A549 (cell line): ENCODE data around the gene RAPGEF5.

Source experiments
- CTCF ChIP-seq: fragments of >200 bp; sonication (Bioruptor Twin); formaldehyde crosslinking; IDR thresholded peaks from 3 replicates; pipeline ENCODE4 v1.5.1; 2016
- FOSB ChIP-seq: fragments of 250-450 bp; sonication (Bioruptor Pico); IDR thresholded peaks from 2 replicates; pipeline ENCODE4 v1.5.0; 2020; ENCODE audit warnings: mild to moderate bottlenecking, moderate library complexity
- FOSL2 ChIP-seq, 2 experiments: fragments of 450-650 bp in 1 of 2; fragments of >200 bp in 1 of 2; sonication (Bioruptor Twin) in 1 of 2; formaldehyde crosslinking; IDR thresholded peaks; 2 replicates each; pipeline versions ENCODE4 v1.5.0 to v1.6.1; 2016 to 2020; ENCODE audit warnings: mild to moderate bottlenecking in 1 of 2, moderate library complexity in 1 of 2
- MAFK ChIP-seq: fragments of 450-650 bp; IDR thresholded peaks from 2 replicates; pipeline ENCODE4 v1.6.1; 2014; ENCODE audit not compliant: partially characterized antibody
- PBX3 ChIP-seq: IDR thresholded peaks from 2 replicates; pipeline ENCODE4 v1.6.1; 2012
- RARB ChIP-seq: fragments of 250-450 bp; sonication (Bioruptor Pico); IDR thresholded peaks from 2 replicates; pipeline ENCODE4 v1.8.0; 2021; ENCODE audit warnings: mild to moderate bottlenecking, moderate library complexity
- RCOR1 ChIP-seq: fragments of 150-350 bp; IDR thresholded peaks from 2 replicates; pipeline ENCODE4 v1.6.1; 2014; ENCODE audit warnings: antibody characterized with exemption, low read length, low read depth
- RFX5 ChIP-seq: fragments of 450-650 bp; IDR thresholded peaks from 2 replicates; pipeline ENCODE4 v1.7.1; 2014; ENCODE audit warnings: antibody characterized with exemption, mild to moderate bottlenecking, moderate library complexity
- ZSCAN20 ChIP-seq: fragments of 250-450 bp; sonication (Bioruptor Pico); IDR thresholded peaks from 2 replicates; pipeline ENCODE4 v1.8.0; 2022; ENCODE audit warnings: mild to moderate bottlenecking, moderate library complexity
- TF ChIP-seq, protein P1 (sequence below): fragments of 200-600 bp; sonication (generic); IDR thresholded peaks from 2 replicates; pipeline ENCODE4 v1.6.1; 2016; ENCODE audit warnings: antibody characterized with exemption, mild to moderate bottlenecking, moderate library complexity
- TF ChIP-seq, protein P2 (sequence below): IDR thresholded peaks from 2 replicates; pipeline ENCODE4 v1.6.1; 2012

DNA sequence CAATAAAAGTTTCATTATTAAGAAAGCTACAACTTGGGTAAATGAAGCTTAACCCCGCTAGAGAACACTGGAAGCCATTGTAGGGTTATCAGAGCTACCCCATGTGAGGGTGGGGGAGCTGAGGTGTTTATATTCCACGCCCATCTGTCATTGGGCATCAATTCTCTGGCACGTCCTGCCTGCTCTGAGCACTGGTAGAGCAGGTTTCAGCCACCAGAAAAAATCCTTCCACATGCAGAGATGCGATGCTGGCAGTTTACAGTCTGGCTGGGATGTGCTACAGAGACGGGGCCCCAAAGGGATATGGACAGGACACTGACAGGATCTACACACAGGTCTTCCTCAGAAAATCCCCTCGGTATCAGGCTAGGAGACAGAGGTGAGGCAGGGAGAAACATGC is 15.9 kb upstream of the RAPGEF5 start:
- TF ChIP-seq RCOR1 (no peak), FOSL2 (IDR thresholded peaks at IDR 0.05) (no peak), FOSL2 (CRISPR knock-in tag; IDR thresholded peaks at IDR 0.05) (no peak), PBX3 (no peak), FOSB (CRISPR knock-in tag) (no peak), CTCF (no peak), MAFK (no peak), ZSCAN20 (CRISPR knock-in tag) (no peak), RFX5 (no peak), RARB (CRISPR knock-in tag) (no peak)
- TF ChIP-seq, protein P1, sequence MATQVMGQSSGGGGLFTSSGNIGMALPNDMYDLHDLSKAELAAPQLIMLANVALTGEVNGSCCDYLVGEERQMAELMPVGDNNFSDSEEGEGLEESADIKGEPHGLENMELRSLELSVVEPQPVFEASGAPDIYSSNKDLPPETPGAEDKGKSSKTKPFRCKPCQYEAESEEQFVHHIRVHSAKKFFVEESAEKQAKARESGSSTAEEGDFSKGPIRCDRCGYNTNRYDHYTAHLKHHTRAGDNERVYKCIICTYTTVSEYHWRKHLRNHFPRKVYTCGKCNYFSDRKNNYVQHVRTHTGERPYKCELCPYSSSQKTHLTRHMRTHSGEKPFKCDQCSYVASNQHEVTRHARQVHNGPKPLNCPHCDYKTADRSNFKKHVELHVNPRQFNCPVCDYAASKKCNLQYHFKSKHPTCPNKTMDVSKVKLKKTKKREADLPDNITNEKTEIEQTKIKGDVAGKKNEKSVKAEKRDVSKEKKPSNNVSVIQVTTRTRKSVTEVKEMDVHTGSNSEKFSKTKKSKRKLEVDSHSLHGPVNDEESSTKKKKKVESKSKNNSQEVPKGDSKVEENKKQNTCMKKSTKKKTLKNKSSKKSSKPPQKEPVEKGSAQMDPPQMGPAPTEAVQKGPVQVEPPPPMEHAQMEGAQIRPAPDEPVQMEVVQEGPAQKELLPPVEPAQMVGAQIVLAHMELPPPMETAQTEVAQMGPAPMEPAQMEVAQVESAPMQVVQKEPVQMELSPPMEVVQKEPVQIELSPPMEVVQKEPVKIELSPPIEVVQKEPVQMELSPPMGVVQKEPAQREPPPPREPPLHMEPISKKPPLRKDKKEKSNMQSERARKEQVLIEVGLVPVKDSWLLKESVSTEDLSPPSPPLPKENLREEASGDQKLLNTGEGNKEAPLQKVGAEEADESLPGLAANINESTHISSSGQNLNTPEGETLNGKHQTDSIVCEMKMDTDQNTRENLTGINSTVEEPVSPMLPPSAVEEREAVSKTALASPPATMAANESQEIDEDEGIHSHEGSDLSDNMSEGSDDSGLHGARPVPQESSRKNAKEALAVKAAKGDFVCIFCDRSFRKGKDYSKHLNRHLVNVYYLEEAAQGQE: no peak
- TF ChIP-seq, protein P2, sequence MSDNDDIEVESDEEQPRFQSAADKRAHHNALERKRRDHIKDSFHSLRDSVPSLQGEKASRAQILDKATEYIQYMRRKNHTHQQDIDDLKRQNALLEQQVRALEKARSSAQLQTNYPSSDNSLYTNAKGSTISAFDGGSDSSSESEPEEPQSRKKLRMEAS: no peak
